RWPE1 (cell line): ENCODE measurements around the gene FAT2.
A peak's percentile ranks its signal among the peaks of the same experiment; 100 is the strongest.

Experiments used
- CTCF ChIA-PET: fragments of 350-600 bp; sonication (Branson Sonifier 250); formaldehyde crosslinking; extraction: SDS; loops from one replicate; lab custom pipeline; 2021; lab: Yijun Ruan, JAX
- POLR2A ChIA-PET: fragments of 400-600 bp; formaldehyde crosslinking; extraction: SDS; loops from one replicate; lab custom pipeline; 2020; ENCODE audit warnings: antibody characterized with exemption; ENCODE audit not compliant: low non-redundant PET; lab: Yijun Ruan, JAX
- DNase-seq: peaks from one replicate; pipeline ENCODE4 v3.0.0; 2012; ENCODE audit warnings: low spot score
- H3K27ac ChIP-seq: fragments of 450-650 bp; 2 replicates; pipeline ENCODE4 v1.5.1; 2017
- TF ChIP-seq, protein P1 (sequence below): fragments of 450-650 bp; conservative IDR thresholded peaks from 2 replicates; pipeline ENCODE4 v1.5.1; 2017; ENCODE audit warnings: low read depth, mild to moderate bottlenecking

The FAT2 gene

DNA sequence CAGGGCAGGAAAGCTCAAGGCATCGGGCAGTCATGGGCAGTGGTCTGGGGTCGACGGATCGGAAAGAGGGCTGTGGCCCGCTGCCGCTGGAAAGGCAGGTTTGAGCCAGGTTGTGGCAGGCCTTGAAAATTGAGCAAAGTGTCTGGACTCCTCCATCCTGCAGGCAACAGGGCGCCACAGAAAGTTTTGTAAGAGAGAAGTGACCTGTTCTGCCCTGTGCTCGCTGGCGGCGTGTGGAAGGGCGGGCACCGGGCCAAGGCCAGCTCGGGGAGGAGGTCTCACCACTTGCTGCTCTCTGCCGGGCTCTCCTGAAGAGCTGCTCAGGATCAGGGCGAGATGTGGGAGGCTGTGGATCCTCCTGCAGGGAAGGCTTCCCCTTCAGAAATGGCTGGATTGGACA is 41.4 kb upstream of the FAT2 start:
- TF ChIP-seq, protein P1, sequence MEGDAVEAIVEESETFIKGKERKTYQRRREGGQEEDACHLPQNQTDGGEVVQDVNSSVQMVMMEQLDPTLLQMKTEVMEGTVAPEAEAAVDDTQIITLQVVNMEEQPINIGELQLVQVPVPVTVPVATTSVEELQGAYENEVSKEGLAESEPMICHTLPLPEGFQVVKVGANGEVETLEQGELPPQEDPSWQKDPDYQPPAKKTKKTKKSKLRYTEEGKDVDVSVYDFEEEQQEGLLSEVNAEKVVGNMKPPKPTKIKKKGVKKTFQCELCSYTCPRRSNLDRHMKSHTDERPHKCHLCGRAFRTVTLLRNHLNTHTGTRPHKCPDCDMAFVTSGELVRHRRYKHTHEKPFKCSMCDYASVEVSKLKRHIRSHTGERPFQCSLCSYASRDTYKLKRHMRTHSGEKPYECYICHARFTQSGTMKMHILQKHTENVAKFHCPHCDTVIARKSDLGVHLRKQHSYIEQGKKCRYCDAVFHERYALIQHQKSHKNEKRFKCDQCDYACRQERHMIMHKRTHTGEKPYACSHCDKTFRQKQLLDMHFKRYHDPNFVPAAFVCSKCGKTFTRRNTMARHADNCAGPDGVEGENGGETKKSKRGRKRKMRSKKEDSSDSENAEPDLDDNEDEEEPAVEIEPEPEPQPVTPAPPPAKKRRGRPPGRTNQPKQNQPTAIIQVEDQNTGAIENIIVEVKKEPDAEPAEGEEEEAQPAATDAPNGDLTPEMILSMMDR = no peak
- H3K27ac ChIP-seq = peak overlapping the region; percentile 83
- POLR2A ChIA-PET = interaction anchor here (0.6 kb wide), 1 partner anchor 13 kb away, joined by 10 read pairs; no protein-coding TSS in a partner anchor
- CTCF ChIA-PET = interaction anchor here (0.6 to 2.5 kb wide), 3 partner anchors 20 to 78 kb away, joined by 3 to 9 read pairs (median 4); no protein-coding TSS in a partner anchor
- no peak for DNase-seq

DNA sequence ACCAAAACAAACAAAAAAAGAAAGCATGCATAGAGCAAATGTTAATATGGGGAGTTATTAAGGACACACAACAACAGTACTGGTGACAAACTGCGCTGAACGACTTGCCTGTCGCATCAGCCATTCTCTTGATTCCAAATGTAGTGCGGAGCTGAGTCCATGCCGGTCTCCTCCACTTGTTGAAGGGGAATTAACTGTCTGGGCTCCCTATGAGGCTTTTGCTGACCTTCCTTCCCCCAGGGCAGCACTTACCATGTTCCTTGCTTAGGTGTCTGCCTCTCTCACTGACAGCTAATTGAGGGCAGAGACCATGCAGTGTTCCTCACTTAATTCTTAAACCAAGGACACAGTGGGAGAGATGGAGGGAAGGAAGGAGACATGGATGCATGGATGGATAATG is 40.8 kb upstream of the FAT2 start:
- H3K27ac ChIP-seq = peak overlapping the region; percentile 83
- ChIA-PET POLR2A (interaction anchor here (0.6 kb wide), 1 partner anchor 12 kb away, joined by 10 read pairs; no protein-coding TSS in a partner anchor), CTCF (interaction anchor here (0.6 to 2.5 kb wide), 3 partner anchors 20 to 27 kb away, joined by 3 to 9 read pairs (median 4); no protein-coding TSS in a partner anchor)
- no peak for DNase-seq
- TF ChIP-seq, protein P1 = no peak

DNA sequence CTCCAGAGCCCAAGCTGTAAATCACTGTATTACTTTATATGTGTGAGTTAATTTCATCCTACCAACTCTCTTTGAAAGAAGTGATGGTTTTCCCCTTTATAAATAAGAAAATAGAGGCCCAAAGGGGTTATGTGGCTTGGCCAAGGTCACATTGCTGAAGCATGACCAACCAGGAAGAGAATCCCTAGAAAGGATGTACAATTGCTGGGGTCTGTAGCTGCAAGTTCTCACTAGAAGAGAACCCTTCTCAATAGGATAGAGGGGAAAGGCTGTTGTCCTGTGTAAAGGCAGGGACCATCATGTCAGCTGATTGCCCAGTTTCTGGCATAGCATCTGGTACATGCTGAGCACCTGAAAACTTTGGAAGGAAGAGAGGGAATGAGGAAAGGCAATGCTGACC is 39.0 kb upstream of the FAT2 start:
- ChIA-PET POLR2A (interaction anchor here (0.6 kb wide), 1 partner anchor 112 kb away, joined by 3 read pairs; no protein-coding TSS in a partner anchor), CTCF (interaction anchor here (0.8 kb wide), 1 partner anchor 22 kb away, joined by 3 read pairs; no protein-coding TSS in a partner anchor)
- no peak for DNase-seq
- peak overlapping the region; percentile 56 for H3K27ac ChIP-seq
- TF ChIP-seq, protein P1 = no peak

DNA sequence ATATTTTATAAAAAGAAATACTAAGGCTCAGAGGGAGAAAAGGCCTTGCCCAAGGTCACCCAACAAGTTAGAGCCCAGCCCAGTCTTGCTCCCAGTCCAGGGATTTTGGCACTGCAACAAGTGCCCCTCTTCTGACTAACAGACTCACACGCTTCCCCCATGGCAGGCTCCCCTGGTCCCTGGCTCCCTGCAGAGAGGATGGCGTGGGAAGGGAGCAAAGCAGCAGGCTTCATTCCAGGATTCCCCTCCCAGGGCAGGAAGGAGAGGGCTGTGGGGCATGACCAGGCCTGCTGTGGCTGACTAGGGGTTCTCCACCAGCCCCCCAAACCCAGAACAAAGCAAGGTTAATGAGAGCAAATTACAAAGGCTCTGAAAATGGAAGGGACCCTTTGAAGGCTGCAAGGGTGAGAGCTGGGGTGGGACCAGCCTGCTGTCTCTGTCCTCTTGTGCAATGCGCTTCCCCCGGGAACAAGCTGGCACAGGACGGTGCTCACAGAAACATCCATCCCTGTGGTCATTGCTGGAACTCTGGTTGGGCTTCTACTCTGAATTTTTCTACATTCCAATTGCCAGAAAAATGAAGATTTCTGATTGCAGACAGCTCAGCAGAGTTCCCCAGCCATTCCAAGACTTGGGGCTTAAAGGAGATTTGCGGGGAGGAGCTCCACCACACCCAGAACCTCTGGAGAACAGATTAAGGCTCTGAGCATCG is 37.1 kb upstream of the FAT2 start:
- TF ChIP-seq, protein P1 = no peak
- ChIA-PET POLR2A (no interaction called here), CTCF (interaction anchor here (1.1 to 1.5 kb wide), 2 partner anchors 10 to 24 kb away, joined by 6 read pairs; no protein-coding TSS in a partner anchor)
- peak overlapping the region; percentile 99 for H3K27ac ChIP-seq
- no peak for DNase-seq

DNA sequence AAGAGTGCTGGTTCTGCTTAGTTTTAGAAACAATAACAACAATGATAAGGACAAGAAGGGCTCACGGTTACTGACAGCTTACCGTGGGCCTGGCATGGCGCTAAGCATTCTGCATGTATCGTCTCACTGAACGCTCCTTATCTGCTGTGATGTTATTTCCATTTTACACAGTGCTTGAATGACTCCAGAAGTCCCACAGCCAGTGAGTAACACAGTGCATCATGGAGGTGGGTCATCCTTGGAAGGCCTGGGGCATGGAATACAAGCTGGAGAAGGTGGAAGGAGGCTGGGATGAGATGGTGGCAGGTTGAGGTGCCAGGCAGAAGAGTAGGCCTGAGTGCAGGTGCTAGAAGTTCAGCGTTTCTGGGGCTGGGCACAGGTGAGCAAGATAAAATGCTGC is 36.5 kb upstream of the FAT2 start:
- ChIA-PET POLR2A (no interaction called here), CTCF (interaction anchor here (1.0 to 1.5 kb wide), 4 partner anchors 10 to 32 kb away, joined by 3 to 6 read pairs (median 4); no protein-coding TSS in a partner anchor)
- DNase-seq = no peak
- TF ChIP-seq, protein P1 = no peak
- H3K27ac ChIP-seq = peak overlapping the region; percentile 99

DNA sequence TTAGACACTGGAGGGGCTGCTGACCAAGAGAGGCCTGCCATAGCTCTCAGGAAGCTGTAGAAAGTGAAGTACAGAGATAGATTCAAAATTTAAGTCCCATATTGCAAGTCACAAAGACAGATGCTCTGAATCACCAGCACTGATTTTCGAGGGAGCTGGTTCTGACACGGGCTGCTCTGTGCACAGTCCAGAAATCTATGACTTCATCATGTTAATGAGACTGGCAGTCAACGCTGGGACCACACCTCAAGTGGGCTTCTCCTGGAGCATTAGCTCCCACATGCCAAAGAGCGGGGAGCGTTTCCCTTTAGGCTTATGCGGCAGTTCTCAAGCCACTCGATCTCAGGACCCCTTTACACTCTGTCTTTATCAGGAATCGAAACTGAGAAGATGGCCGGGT is 34.2 kb upstream of the FAT2 start:
- H3K27ac ChIP-seq = peak overlapping the region; percentile 59
- DNase-seq = no peak
- ChIA-PET CTCF (interaction anchor here (0.6 kb wide), 1 partner anchor 34 kb away, joined by 3 read pairs; no protein-coding TSS in a partner anchor), POLR2A (no interaction called here)
- TF ChIP-seq, protein P1 = no peak
